Smooth muscle cell of the brain vasculature (primary cell): ENCODE results near the gene MITF.

ENCODE experiments used
- DNase-seq: peaks from one replicate; pipeline ENCODE4 v3.0.0-alpha.2; 2012; ENCODE audit warnings: low read depth, low spot score

Gene MITF

GRCh38 chr3:69725994-69726571 is 13.2 kb upstream of the MITF start:
- no peak for DNase-seq

GRCh38 chr3:69729147-69729919 is 9.9 kb upstream of the MITF start:
- no peak for DNase-seq

- DNase-seq: no peak
Observed at GRCh38 chr3:69731080-69731479, 8.2 kb upstream of the MITF start.

- DNase-seq: no peak
Observed at GRCh38 chr3:69735893-69736292, 3.4 kb upstream of the MITF start.

GRCh38 chr3:69737392-69737791 is 1.9 kb upstream of the MITF start:
- no peak for DNase-seq

GRCh38 chr3:69738315-69738714 is 949 bp upstream of the MITF start:
- DNase-seq: no peak

- DNase-seq: no peak
Observed at GRCh38 chr3:69738859-69739203, 433 bp upstream of the MITF start.

GRCh38 chr3:69740103-69741021 is 1.1 kb downstream of the MITF start:
- DNase-seq: no peak

- no peak for DNase-seq
Observed at GRCh38 chr3:69741032-69741767, 1.9 kb downstream of the MITF start.

GRCh38 chr3:69742391-69742790 is 3.1 kb downstream of the MITF start:
- no peak for DNase-seq

GRCh38 chr3:69743975-69744906 is 5.0 kb downstream of the MITF start:
- DNase-seq: no peak

- no peak for DNase-seq
Observed at GRCh38 chr3:69745505-69745904, 6.2 kb downstream of the MITF start.

- no peak for DNase-seq
Observed at GRCh38 chr3:69746119-69746518, 6.9 kb downstream of the MITF start.

- DNase-seq: no peak
Observed at GRCh38 chr3:69747511-69748258, 8.4 kb downstream of the MITF start.

- no peak for DNase-seq
Observed at GRCh38 chr3:69748503-69748902, 9.2 kb downstream of the MITF start.

GRCh38 chr3:69749461-69749860 is 10.2 kb downstream of the MITF start:
- DNase-seq: no peak

GRCh38 chr3:69750549-69750948 is 11.3 kb downstream of the MITF start:
- DNase-seq: no peak

GRCh38 chr3:69751074-69751476 is 11.8 kb downstream of the MITF start:
- DNase-seq: no peak

GRCh38 chr3:69752241-69752640 is 13.0 kb downstream of the MITF start:
- DNase-seq: no peak

GRCh38 chr3:69753179-69753775 is 14.0 kb downstream of the MITF start:
- no peak for DNase-seq
